Left forelimb (tissue), 1 donor: ENCODE measurements around the gene SHC2.
"Not testable (repeated sequence)": the region's sequence is repeated elsewhere in the genome, so short reads cannot be mapped to it uniquely, and the experiment has no call there.

Source experiments
- DNase-seq: peaks from one replicate; pipeline ENCODE4 v3.0.0-alpha.2; 2018; ENCODE audit warnings: low spot score

Gene SHC2

DNA sequence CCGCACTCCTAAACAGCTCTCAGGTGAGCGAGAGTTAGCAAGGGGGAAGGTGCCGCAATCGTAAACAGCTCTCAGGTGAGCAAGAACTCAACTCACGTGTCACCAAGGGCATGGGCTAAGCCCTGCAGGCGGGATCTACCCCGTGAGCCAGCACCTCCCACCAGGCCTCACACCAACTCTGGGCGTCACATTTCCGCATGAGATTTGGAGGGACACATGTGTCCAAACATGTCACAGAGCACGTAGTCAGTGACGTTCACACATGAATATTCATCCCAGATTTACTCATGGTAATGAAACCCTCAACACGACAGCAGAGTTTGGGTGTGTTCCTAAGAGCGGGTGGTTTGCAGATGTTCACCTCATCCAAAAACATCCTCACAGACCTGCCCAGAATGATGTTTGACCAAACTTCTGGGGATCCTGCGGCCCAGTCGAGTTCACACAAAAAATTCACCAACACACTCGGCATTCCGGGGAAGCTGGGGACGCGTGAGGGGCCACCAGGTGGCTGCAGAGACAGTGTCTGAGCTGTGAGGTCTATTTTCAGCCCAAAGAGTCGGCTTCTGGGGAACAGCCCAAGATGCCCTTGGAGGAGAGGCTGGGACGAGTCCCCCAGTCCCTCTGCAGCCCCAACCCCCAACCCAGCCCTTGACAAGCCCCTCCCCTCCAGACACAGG is 71.4 kb downstream of the SHC2 start:
- DNase-seq, result no peak

DNA sequence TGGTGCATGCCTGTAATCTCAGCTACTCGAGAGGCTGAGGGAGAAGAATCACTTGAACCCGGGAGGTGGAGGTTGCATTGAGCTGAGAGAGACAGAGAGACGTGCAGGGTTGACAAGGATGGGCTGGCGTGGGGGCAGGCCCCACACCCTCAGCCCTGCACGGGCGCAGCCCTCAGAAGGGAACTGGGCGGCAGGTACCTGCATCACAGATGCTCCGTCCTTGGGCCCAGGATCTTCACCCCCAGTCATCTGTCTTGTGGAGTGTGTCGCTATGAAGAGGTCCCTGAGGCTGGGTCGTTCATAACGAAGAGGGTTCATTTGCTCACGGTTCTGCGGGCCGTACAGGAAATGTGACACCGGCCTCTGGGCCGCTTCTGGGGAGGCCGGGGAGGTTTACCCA is 72.1 kb downstream of the SHC2 start:
- DNase-seq, result no peak

DNA sequence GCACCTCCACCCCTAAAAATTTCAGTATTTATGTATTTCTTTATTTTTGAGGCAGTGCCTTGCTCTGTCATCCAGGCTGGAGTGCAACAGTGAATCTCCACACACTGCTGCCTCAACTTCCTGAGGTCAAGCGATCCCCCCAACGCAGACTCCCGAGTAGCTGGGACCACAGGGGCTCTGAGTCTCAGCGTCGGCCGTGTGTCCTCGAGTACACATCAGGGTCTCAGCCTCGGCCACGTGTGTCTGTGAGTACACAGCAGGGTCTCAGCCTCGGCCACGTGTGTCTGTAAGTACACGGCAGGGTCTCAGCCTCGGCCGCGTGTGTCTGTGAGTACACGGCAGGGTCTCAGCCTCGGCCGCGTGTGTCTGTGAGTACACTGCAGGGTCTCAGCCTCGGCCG is 73.1 kb downstream of the SHC2 start:
- no peak for DNase-seq

DNA sequence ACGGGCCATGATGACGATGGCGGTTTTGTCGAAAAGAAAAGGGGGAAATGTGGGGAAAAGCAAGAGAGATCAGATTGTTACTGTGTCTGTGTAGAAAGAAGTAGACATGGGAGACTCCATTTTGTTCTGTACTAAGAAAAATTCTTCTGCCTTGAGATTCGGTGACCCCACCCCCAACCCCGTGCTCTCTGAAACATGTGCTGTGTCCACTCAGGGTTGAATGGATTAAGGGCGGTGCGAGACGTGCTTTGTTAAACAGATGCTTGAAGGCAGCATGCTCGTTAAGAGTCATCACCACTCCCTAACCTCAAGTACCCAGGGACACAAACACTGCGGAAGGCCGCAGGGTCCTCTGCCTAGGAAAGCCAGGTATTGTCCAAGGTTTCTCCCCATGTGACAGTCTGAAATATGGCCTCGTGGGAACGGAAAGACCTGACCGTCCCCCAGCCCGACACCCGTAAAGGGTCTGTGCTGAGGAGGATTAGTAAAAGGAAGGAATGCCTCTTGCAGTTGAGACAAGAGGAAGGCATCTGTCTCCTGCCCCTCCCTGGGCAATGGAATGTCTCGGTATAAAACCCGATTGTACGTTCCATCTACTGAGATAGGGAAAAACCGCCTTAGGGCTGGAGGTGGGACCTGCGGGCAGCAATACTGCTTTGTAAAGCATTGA is 74.1 kb downstream of the SHC2 start:
- DNase-seq, result not testable (repeated sequence)

DNA sequence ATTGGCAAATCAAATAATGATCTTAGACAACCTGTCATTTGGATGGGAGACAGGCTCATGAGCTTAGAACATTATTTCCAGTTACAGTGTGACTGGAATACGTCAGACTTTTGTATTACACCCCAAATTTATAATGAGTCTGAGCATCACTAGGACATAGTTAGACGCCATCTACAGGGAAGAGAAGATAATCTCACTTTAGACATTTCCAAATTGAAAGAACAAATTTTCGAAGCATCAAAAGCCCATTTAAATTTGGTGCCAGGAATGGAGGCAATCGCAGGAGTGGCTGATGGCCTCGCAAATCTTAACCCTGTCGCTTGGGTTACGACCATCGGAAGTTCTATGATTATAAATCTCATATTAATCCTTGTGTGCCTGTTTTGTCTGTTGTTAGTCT is 74.6 kb downstream of the SHC2 start:
- not testable (repeated sequence) for DNase-seq

DNA sequence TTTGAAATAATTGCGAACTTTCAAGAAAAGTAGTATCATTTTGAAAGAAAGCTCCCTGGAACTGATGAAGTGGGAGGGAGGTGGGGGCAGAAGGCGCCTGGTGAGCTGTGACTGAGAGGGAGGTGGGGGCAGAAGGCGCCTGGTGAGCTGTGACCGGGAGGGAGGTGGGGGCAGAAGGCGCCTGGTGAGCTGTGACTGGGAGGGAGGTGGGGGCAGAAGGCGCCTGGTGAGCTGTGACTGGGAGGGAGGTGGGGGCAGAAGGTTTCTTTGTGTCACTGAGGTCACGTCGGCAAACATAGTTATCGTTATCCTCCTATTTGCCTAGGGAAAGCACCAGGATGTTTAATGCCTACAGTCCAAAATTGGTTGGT is 76.0 kb downstream of the SHC2 start:
- DNase-seq, result no peak

DNA sequence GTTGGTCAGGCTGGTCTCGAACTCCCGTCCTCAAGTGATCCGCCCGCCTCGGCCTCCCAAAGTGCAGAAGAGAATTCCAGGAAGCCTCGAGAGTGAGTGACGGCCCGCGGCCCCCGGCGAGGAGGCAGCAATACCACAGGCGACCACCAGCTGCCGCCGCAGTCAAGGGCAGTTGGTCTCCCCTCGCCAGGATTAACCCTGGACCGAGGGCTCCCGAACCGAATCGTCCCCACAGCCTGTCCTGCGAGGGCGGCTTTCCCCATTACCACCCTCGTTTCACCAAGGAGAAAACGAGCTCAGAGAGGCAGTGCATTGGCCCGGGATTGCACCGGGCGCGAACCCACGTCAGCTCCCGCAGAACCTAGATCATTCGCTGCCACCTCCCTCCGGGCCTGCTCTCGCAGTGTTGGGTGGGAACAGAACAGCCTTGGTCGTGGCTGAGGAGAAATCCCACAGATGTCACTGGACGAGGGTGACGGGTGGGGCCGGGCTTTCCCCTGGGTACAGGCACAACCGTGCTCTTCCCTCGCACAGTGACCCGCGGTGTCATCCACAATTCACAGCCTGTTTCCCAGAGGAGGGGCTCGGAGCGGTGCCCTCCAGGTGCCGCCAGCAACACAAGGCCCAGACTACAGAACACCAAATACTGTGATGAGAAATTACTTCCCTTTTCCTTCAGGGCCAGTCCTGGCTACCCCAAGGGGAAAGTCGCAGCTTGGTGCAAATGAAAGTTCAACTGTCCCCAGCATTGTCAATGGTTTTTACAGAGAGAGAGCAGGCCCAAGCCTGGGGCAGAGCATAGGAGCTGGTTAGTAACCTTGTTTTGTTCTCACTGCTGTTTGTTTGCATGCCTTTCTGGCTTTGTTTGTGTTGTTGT is 76.7 kb downstream of the SHC2 start:
- DNase-seq, result no peak

DNA sequence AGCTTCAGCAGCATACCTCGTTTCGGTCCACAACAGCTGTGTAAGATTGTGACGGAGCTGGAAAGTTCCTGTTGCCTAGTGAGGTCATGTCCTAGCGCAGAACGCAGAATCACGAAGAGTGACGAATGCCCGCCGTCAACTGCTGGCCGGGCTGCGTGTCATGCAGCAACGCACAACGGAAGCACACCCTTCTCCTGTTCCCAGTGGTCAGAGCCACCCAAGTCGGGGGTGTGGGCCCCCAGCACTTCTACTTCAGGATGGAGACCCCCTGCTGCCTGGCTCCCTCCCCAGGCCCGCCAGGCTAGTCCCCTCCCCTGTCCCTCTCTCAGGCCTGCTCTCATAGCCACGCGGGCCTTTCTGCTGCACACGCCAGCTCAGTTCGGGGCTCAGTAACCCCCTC is 77.8 kb downstream of the SHC2 start:
- no peak for DNase-seq

DNA sequence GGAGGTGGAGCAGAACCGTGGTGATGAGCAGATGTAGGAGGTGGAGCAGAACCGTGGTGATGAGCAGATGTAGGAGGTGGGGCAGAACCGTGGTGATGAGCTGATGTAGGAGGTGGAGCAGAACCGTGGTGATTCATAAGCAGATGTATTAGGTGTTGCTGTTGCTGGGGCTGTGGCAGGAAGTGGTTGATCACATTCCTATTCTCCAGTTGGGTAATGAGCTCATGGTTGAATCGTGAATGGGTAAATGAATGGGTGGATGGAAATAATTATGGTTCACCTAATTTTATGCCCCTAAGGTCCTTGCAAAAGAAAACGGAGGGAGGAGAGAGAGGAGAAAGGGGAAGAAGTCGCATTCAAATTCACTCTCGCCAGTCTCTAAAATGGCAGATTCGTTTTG is 78.3 kb downstream of the SHC2 start:
- not testable (repeated sequence) for DNase-seq

DNA sequence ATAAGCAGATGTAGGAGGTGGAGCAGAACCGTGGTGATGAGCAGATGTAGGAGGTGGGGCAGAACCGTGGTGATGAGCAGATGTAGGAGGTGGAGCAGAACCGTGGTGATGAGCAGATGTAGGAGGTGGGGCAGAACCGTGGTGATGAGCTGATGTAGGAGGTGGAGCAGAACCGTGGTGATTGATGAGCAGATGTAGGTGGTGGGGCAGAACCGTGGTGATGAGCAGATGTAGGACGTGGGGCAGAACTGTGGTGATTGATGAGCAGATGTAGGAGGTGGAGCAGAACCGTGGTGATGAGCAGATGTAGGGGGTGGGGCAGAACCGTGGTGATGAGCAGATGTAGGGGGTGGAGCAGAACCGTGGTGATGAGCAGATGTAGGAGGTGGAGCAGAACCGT is 78.9 kb downstream of the SHC2 start:
- DNase-seq, result not testable (repeated sequence)

DNA sequence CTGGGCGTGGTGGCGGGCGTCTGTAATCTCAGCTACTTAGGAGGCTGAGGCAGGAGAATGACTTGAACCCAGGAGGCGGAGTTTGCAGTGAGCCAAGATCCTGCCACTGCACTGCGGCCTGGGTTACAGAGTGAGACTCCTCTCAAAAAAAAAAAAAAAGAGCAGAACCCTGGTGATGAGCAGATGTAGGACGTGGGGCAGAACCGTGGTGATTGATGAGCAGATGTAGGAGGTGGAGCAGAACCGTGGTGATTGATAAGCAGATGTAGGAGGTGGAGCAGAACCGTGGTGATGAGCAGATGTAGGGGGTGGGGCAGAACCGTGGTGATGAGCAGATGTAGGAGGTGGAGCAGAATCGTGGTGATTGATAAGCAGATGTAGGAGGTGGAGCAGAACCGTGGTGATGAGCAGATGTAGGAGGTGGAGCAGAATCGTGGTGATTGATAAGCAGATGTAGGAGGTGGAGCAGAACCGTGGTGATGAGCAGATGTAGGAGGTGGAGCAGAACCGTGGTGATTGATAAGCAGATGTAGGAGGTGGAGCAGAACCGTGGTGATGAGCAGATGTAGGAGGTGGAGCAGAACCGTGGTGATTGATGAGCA is 80.1 kb downstream of the SHC2 start:
- DNase-seq, result not testable (repeated sequence)

DNA sequence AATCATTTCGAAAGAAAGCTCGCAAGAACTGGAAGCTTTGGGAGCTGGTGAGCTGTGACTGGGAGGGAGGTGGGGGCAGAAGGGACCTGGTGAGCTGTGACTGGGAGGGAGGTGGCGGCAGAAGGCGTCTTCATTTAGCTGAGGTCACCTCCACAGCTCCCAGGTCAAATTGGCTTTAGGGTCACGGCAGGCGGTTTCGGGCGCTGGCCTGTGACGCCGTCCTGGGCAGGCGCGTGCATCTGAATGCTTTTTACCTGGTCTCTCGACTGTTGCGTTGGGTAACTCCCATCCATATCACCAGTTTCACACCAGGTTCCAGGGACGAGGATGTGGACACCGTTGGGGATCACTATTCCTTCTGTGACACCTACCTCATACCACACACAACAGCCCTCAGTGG is 81.0 kb downstream of the SHC2 start:
- no peak for DNase-seq

DNA sequence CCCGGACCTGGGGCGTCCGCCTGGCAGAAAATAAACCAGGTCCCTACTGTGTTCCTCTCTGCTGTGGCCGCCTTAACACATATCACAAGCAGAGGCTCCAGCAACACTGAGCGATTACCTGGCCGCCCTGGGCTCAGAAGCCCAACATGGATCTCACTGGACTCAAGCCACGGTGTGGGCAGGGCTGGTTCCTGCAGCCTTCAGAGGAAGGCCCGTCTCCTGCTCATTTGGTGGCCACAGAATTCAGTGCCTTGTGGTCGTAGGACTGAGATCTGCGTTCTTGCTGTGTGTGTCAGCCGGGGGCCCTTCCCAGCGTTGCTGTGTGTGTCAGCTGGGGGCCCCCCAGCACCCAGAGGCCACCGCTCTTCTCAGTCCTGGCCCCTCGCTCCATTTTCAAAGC is 82.1 kb downstream of the SHC2 start:
- DNase-seq, result no peak

DNA sequence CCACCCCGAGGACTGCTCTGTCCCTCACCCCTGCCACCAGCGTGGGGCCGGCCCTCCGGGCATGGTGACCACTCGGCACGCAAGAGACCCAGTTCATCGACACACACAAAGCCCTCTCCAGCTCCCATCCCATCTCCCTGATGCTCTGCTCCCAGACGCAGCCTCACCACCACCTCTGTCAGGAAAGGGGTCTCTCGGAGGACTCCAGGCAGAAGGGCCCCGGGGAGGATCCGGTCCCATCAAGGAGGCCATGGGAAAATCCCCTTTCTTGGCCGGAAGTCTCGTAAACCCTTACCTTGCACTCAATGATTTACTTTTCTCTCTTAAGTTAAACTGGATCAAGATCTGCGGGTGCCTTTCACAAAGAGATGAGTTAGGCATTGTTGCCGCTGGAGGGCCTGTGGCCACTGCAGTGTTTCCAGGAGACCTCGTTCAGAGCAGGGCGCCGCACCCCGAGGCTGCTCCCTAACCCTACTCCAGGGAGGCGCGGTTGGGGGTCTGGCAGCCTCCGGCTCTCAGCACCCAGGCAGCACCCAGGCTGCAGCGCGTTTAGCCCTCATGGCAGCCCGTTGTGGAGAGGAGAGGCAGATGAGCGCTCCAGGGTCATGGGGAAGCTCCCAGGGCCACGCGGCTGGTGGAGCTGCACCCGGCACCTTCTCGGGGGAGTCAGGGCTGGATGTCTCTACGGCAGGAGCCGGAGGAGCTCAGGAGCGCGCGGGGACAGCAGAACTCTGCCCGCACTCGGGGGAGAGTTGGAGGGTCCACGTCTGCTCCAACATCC is 82.8 kb downstream of the SHC2 start:
- no peak for DNase-seq

DNA sequence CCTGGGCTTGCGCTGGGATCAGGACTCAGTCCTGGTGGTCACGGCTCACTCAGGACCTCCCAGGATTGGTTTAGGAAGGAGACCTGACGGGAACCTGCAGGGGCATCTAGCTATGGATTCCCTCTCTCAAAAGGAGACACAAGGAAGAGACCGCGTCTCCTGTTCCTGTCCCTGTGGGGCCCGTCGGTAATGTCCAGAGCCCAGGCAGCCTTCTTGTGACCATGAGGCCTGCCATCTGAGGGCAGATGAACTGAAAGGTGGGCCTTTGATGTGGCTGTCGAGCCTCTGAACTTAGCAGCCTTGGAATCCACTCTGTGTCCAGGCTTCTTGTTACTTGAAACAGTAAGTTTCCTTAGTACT is 84.7 kb downstream of the SHC2 start:
- no peak for DNase-seq

DNA sequence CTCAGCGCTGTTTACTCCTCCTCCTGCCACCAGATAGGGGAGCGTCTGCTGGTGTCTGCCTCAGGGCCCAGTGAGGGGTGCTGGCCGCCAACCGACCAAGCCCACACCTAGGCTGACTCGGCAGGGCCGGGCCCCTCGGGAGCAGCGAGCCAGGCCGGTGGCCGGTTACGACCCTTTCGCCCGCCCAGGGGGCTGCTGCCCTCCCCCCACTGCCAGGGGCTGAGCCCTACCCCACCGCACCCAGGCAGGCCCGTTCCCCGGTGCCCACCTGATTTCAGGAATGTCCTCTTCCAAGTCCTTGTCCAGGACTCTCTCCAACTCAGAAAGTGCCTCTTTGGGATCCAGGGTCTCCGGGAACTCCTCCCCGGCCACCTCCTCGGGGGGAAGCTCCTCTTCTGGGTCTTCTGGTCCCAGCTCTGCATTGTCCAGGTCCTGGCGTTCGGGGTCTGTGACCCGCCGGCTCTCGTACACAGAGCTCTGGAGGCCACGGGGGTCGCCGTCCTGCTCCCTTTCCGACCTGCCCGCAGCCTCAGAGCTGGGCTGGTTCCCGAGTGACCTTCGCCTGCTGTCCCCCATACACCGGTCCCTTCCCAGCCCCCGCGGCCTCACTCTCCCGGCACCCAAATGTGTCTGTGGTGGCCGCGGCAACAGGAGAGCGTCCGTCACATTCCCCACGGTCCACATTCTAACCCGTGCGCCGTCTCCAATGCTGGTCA is 85.3 kb downstream of the SHC2 start:
- DNase-seq, result no peak

DNA sequence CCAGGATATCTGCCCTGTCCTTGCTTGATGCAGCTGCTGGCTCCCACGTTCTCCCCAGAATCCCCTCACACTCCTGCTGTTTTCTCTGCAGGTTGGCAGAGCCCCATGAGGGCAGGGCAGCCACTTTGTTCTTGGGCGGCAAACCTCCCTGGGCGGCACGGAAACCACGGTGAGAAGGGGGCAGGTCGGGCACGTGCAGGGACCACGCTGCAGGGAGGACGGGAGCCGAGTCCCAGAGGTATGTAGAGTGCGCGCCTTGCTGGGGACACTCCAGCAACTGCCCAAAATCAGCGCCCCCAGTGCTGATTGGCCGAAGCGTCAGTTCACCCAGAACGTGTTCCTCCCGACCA is 86.0 kb downstream of the SHC2 start:
- no peak for DNase-seq

DNA sequence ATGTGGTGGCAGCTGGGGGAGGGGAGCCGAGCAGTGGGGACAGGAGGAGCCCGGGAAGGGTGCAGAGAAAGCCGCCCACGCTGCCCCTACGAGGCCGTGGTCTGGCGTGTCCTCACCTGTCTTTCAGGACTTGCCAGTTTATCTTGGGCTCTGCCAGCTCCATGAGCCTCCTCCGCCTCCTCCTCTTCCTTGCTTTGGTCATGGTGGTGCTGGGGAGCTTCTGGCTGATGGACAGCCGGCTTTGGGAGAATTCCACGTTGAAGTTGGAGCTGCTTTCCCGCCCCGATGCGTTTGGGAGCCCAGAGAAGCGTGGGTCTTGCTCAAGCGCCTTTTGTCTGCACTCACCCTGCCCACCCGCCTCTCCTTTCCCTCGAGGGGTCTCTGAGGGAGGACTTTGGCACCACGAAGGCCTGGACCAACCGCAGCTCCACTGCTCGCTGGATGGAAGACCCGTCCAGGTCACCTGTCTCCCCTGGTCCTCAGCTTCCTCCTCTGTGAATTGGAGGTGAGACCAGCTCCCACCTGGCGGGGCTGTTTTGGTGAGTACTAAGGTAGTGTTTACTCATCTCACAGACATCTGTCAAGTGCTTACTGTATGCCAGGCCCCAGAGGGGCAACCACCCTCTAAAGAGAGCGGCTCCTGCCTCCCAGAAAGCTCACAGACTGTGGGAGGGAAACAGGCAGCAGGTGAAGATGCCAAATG is 86.5 kb downstream of the SHC2 start:
- DNase-seq, result no peak

DNA sequence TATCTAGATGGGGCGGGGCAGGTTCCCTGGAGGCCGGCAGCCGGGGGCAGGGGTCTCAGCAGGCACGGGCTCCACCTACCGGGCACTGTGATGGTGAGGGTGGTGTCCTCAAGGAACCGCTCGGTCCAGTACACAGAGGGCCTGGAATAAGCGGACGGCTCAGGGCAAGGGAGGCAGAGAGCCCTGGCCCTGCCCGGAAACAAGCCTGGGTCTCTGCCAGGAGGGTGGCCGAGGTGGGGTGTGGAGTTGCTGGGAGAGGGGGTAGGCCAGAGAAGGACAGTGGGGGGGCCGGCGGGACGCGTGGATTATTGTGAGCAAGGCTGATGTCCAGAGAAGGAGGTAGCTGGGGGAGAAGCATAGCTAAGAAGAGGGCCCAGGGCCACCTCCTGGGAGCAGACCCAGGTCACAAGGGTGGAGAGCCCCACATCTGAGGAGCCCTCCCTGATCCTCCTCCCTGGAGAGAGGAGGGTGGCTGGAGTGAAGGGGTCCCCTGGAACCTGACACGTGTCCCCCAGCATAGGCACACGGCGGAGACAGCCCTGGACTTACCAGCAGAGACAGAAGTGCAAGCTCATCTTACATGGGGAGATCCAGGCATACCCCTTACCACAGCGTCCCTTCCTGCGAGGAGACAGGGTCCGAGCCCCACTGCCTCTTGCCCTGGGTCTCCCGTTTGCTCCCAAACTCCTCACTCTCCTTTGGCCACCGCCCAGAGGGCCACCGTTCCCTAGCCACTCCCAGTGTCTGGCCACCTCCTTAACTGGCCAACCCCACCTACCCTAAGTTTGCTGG is 87.2 kb downstream of the SHC2 start:
- DNase-seq, result no peak

DNA sequence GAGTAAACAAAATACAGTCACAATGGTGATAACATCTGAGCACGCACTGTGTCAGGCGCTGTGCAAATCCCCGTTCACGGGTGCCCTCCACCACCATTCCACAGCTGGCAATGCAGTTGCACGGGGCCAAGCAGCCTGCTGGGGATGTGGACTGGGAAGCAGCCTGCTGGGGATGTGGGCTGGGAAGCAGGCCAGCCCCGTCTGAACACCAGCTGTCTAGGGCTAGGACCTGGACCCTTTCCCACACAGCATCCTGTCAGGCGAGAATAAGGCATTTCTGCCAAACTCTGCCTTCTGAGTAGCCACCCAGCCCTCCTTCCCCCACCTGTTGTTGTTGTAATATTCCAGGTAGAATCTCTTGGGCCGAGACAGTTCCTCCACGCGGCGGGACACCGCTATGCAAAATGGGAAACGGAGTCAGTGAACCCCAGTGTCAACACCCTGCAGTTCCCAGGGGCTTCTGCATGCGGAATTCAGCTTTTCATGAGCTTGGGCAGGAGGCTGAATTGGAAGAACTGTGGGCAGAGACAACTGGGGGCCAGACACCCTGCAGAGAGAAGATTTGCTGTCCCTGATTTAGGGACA is 88.4 kb downstream of the SHC2 start:
- DNase-seq, result peak; percentile 82
